ENCODE results near the gene TMEM129.

TMEM129 gene

DNA sequence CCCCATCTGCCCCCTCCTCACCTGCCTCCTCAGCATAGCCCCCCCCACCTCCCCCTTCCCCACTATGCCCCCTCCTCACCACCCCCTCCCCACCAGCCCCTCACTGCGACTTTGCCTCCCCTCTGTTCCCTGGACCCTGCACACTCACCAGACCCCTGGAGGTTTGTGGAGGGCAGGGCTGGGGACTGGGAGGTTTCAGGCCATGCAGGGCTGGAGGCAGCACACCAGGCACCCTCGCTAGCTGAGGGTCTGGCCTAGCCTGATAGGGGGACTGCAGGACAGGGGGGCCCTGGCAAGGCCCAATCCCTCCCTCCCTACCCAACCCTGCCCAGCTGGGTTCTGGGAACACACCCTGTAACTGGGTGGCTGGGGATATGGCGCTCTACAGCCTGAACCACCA lies 28.2 kb upstream of the TMEM129 start:
- no peak overlapping the region for H3K4me3 ChIP-seq (ENCODE audit: low read depth, low read length)
- TF ChIP-seq, protein P1, sequence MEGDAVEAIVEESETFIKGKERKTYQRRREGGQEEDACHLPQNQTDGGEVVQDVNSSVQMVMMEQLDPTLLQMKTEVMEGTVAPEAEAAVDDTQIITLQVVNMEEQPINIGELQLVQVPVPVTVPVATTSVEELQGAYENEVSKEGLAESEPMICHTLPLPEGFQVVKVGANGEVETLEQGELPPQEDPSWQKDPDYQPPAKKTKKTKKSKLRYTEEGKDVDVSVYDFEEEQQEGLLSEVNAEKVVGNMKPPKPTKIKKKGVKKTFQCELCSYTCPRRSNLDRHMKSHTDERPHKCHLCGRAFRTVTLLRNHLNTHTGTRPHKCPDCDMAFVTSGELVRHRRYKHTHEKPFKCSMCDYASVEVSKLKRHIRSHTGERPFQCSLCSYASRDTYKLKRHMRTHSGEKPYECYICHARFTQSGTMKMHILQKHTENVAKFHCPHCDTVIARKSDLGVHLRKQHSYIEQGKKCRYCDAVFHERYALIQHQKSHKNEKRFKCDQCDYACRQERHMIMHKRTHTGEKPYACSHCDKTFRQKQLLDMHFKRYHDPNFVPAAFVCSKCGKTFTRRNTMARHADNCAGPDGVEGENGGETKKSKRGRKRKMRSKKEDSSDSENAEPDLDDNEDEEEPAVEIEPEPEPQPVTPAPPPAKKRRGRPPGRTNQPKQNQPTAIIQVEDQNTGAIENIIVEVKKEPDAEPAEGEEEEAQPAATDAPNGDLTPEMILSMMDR (conservative IDR thresholded peaks at IDR 0.05; ENCODE audit: low read depth, low read length): no peak
- no peak for DNase-seq (ENCODE audit: low read depth)

DNA sequence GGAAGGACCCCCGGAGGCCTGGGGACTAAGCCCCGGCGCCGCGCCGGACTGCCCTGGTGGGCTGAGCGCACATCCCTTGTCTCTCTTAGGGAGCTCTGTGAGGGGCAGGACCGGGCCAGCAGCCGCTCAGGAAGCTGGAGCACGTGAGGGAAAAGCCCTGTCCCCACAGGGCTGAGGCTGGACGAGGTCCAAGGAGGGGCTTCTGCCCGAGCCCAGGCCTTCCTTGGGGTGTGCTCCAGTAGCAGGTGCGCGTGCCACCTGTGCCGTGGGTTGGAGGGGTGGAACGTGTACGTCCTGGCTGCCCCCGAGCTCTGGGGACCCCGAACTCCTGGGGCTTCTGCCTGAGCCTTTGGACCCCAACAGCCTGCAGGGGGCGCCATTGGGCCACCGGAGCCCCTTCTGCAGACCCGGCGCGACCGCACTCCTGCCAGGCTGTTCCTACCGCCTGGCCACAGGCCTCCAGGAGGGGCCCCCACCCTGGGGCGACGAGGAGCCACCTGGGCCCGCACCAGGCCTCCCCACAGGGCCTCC lies 27.4 kb upstream of the TMEM129 start:
- DNase-seq (ENCODE audit: low read depth): peak; percentile 68
- TF ChIP-seq, protein P1 (conservative IDR thresholded peaks at IDR 0.05; ENCODE audit: low read depth, low read length): peak; percentile 80

DNA sequence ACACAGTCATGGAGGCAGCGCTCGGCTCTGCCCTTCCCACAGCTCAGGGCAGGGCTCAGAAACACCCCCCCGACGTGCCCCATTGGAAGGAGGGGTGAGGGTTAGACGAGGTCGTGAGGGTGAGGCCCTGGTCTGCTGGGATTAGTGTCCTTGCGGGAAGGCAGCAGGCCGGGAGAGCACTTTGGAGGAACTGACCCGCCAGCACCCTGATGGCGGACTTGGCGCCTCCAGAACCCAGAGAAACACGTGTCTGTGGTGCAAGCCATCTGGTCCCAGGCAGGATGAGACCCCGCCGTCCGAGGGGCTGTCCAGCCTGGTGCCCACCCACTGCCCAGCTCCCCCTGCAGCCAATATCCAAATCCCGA lies 26.5 kb upstream of the TMEM129 start:
- TF ChIP-seq, protein P1 (conservative IDR thresholded peaks at IDR 0.05; ENCODE audit: low read depth, low read length): no peak
- DNase-seq (ENCODE audit: low read depth): no peak
- no peak overlapping the region for H3K4me3 ChIP-seq (ENCODE audit: low read depth, low read length)

More for the DNA sequence above, 27.4 kb upstream of the TMEM129 start:
- peak overlapping the region; percentile 25 for H3K4me3 ChIP-seq (ENCODE audit: low read depth, low read length)

GRCh38 chr4:1746919-1747602 lies 25.9 kb upstream of the TMEM129 start:
- H3K4me3 ChIP-seq (ENCODE audit: low read depth, low read length): no peak overlapping the region
- TF ChIP-seq, protein P1 (conservative IDR thresholded peaks at IDR 0.05; ENCODE audit: low read depth, low read length): no peak
- DNase-seq (ENCODE audit: low read depth): no peak

DNA sequence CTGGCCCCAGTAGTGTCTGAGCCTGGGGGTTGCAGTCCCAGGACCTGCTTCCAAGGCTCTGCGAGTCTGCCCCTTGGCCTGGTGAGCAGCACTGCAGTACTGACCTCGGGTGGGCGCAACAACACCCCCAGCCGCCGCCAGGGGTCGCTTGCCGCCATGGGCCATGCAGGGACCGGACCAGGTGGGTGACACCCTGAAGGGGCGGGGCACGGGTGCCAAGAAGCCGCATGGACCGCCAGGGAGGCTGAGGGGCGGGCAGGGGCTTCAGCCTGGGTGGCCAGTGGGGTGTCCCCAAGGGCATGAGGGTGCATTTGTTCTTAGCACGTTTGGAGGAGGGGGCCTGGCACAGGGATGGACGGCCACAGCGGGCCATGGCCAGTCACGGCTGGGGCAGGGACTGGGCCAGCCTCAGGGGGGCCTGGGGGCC lies 25.2 kb upstream of the TMEM129 start:
- TF ChIP-seq, protein P1 (conservative IDR thresholded peaks at IDR 0.05; ENCODE audit: low read depth, low read length): peak; percentile 84
- H3K4me3 ChIP-seq (ENCODE audit: low read depth, low read length): no peak overlapping the region
- DNase-seq (ENCODE audit: low read depth): peak; percentile 79

- DNase-seq (ENCODE audit: low read depth): no peak
- no peak overlapping the region for H3K4me3 ChIP-seq (ENCODE audit: low read depth, low read length)
- TF ChIP-seq, protein P1 (conservative IDR thresholded peaks at IDR 0.05; ENCODE audit: low read depth, low read length): no peak
Measured at GRCh38 chr4:1745697-1746096, 24.6 kb upstream of the TMEM129 start.

DNA sequence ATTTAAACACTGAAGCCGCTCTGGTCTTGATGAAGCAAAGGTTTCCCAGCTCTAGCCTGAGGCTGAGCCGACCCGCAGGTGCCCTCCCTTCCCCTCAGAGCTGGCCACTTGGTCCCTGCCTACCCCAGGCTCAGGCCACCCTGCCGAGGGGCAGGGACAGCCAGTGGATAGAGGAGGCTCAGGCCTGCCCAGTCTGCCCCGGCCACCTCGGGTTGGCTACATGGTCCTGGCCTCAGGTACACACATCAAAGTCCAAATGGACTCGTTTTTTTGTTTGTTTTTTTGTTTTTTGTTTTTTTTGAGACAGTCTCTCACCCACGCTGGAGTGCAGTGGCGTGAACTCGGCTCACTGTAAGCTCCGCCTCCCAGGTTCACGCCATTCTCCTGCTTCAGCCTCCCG lies 24.0 kb upstream of the TMEM129 start:
- DNase-seq (ENCODE audit: low read depth): no peak
- no peak overlapping the region for H3K4me3 ChIP-seq (ENCODE audit: low read depth, low read length)
- TF ChIP-seq, protein P1 (conservative IDR thresholded peaks at IDR 0.05; ENCODE audit: low read depth, low read length): no peak

Measured in choroid plexus epithelial cell (primary cell).